ENCODE data around the gene PRSS22. TPM values are rescaled to one million over a fixed set of nuclear protein-coding genes. Genes with fewer than 3 reads are reported as not detected.
"Not testable (repeated sequence)": the region's sequence is repeated elsewhere in the genome, so short reads cannot be mapped to it uniquely, and the experiment has no call there.

PRSS22 gene
- not detected for total RNA-seq
- polyA plus RNA-seq (ENCODE audit: insufficient read length in 2 of 2): under 1 TPM in 1 of 2 donors, not detected in 1; 0.17 TPM
- long read RNA-seq, donor 1: 0 reads
- long read RNA-seq, donor 2: 0 reads
- long read RNA-seq, donor 3: 0 reads
- long read RNA-seq, donor 4, transcript PRSS22-201 (6 exons, 1,386 nt): major isoform, 8 of 8 reads
- long read RNA-seq, donor 4, partial matches to known transcripts: 0 of 8 reads
- long read RNA-seq, donor 4, other reads (novel, unspliced or antisense): 0 of 8 reads

GRCh38 chr16:2857451-2858244 is at the start of gene PRSS22:
TSS of gene PRSS22 (minus strand) at chr16:2858170. CDS start at chr16:2858104, 66 bp downstream.
- H3K27me3 ChIP-seq (ENCODE audit: control insufficient read depth, insufficient read depth, low read length): peaks cover 67% of the 10 kb centered on the region
- DNase-seq (ENCODE audit: low read depth in 4 of 6, low spot score in 6 of 6): no peak

DNA sequence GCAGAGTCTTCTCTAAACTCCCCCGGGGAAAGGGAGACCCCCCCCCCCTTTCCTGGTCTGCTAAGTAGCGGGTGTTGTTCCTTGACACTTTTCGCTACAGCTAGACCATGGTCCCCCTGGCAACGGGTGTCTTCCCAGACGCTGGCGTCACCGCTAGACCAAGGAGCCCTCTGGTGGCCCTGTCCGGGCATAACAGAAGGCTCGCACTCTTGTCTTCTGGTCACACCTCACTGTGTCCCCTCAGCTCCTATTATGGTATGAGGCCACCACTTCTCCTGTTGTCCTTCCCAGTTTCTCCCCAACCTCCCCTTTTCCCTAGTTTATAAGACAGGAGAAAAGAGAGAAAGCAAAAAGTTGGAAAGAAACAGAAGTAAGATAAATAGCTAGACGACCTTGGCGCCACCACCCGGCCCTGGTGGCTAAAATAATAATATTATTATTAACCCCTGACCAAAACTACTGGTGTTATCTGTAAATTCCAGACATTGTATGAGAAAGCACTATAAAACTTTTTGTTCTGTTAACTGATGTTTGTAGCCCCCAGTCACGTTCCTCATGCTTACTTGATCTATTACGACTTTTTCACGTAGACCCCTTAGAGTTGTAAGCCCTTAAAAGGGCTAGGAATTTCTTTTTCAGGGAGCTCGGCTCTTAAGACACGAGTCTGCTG is 49.2 kb upstream of the PRSS22 start:
- not testable (repeated sequence) for H3K27ac ChIP-seq (ENCODE audit: low read depth, low read length); H3K4me3 ChIP-seq (ENCODE audit: low read depth, low read length); H3K36me3 ChIP-seq (ENCODE audit: control insufficient read depth, insufficient read depth, low read length); H3K27me3 ChIP-seq (ENCODE audit: control insufficient read depth, insufficient read depth, low read length); H3K9me3 ChIP-seq (ENCODE audit: control insufficient read depth, insufficient read depth, low read length)
- DNase-seq (ENCODE audit: low read depth in 4 of 6, low spot score in 6 of 6): peak in 2 of 6 donors; percentile 62 to 72
- peaks cover 34% of the 10 kb centered on the region for H3K4me1 ChIP-seq (ENCODE audit: control insufficient read depth, insufficient read depth, low read length)
- WGBS (ENCODE audit: insufficient coverage): 31% methylated on average over 9 of the region's 17 CpGs

More at GRCh38 chr16:2857451-2858244, at the start of gene PRSS22:
- H3K4me1 ChIP-seq (ENCODE audit: control insufficient read depth, insufficient read depth, low read length): peaks cover 3% of the 10 kb centered on the region
- no peak within 1 kb of the TSS for H3K27ac ChIP-seq (ENCODE audit: low read depth, low read length)
- 7% methylated on average over 42 of the region's 42 CpGs for whole genome bisulfite sequencing (ENCODE audit: insufficient coverage)
- H3K36me3 ChIP-seq (ENCODE audit: control insufficient read depth, insufficient read depth, low read length): no peaks in the 10 kb centered on the region
- H3K4me3 ChIP-seq (ENCODE audit: low read depth, low read length): no peak within 1 kb of the TSS
- H3K9me3 ChIP-seq (ENCODE audit: control insufficient read depth, insufficient read depth, low read length): no peaks in the 10 kb centered on the region

DNA sequence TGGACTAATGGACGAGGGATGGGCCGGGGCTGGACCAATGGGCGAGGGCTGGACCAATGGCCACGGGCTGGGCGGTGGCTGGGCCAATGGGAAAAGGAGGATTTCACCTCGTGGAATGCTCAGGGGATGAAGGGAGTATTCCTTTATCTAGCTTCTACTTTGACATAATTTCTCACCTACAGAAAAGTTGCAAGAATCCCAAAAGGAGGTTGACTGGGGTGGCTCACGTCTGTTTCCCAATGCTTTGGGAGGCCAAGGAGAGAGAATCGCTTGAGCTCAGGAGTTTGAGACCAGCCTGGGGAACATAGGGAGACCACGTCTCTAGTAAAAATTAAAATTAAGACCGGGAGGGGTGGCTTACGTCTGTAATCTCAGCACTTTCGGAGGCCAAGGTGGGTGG is 48.0 kb upstream of the PRSS22 start:
- DNase-seq (ENCODE audit: low read depth in 4 of 6, low spot score in 6 of 6): no peak
- Histone ChIP-seq H3K9me3 (ENCODE audit: control insufficient read depth, insufficient read depth, low read length) (no peaks in the 10 kb centered on the region), H3K36me3 (ENCODE audit: control insufficient read depth, insufficient read depth, low read length) (peaks cover under 1% of the 10 kb centered on the region), H3K4me1 (ENCODE audit: control insufficient read depth, insufficient read depth, low read length) (peaks cover 29% of the 10 kb centered on the region), H3K27ac (ENCODE audit: low read depth, low read length) (peak overlapping the region; percentile 61), H3K27me3 (ENCODE audit: control insufficient read depth, insufficient read depth, low read length) (no peaks in the 10 kb centered on the region), H3K4me3 (ENCODE audit: low read depth, low read length) (no peak overlapping the region)
- 41% methylated on average over 8 of the region's 12 CpGs for WGBS (ENCODE audit: insufficient coverage)

DNA sequence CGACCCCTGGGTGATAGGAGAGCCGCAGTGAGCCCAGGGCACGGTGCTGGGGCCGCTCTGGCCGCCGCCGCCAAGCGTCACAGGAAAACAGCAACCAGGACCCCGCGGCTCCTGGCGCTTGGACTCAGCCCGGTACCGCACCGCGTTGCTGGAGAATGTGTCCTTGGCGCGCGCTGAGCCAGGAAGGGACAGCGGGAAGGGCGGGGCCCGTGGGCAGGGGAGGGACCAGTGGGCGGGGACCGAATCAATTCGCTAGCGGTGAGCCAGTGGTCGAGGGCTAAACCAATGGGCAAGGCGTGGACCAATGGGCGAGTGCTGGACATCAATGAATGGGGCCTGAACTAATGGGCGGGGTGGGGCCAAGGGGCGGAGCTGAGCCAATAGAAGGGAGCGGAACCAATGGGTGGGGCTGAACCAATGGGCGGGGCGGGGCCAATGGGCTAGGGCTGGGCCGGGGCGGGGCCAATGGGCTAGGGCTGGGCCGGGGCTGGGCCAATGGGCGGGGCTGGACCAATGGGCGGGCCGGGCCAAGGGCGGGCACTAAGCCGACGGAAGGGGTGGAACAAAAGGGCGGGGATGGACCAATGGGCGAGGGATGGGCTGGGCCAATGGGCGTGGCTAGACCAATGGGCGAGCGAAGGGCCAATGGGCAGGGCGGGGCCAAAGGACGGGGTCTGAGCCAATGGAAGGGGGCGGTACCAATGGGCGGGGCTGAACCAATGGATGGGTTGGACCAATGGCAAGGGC is 47.4 kb upstream of the PRSS22 start:
- H3K27ac ChIP-seq (ENCODE audit: low read depth, low read length): peak overlapping the region; percentile 94
- H3K27me3 ChIP-seq (ENCODE audit: control insufficient read depth, insufficient read depth, low read length): no peaks in the 10 kb centered on the region
- peaks cover 6% of the 10 kb centered on the region for H3K36me3 ChIP-seq (ENCODE audit: control insufficient read depth, insufficient read depth, low read length)
- under 1% methylated on average over 45 of the region's 51 CpGs for WGBS (ENCODE audit: insufficient coverage)
- H3K4me1 ChIP-seq (ENCODE audit: control insufficient read depth, insufficient read depth, low read length): peaks cover 29% of the 10 kb centered on the region
- DNase-seq (ENCODE audit: low read depth in 4 of 6, low spot score in 6 of 6): peak; percentile 91 to 100 (median 96)
- H3K4me3 ChIP-seq (ENCODE audit: low read depth, low read length): peak overlapping the region; percentile 90
- no peaks in the 10 kb centered on the region for H3K9me3 ChIP-seq (ENCODE audit: control insufficient read depth, insufficient read depth, low read length)

- no peak for DNase-seq (ENCODE audit: low read depth in 4 of 6, low spot score in 6 of 6)
- H3K27ac ChIP-seq (ENCODE audit: low read depth, low read length): peak overlapping the region; percentile 94
Measured at GRCh38 chr16:2904922-2905240, 46.9 kb upstream of the PRSS22 start.

DNA sequence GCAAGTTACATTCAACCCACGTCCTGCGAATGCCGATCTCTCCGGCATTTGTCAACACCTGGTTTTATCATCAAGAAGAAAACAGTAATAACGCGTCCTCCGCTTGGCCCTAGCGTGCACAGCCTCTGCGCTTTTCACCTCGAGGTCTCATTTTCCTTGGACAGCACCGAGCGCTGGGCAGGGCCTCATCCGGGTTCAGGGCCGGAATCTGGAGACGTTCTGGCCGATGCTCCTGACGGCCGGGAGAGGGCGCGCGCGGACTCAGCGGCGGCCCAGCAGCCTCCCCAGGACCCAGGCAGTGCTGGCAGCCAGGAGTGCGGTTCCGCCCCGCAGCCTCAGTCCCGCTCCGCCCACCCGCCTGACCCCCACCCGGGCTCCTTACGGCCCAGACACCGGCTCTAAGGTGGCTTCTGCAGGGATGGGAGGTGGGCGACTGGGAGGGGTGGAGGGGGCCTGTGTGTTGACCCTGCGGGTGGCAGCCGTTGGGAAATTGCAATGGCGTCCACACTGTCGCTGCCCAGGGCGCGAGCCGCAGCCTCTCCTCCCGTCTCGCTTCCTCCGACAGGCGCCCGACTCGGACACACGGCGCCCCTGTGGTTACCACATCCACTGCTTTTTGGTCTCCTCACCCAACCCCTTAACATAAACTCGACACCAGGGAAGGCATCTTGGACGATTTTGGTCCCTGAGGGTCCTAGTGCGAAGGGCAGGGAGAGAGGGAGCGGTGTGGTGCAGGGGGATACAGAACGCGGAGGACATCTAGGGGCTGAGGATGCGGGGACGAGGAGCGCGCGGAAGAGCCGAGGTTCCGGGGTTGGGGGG is 46.3 kb upstream of the PRSS22 start:
- Histone ChIP-seq H3K9me3 (ENCODE audit: control insufficient read depth, insufficient read depth, low read length) (no peaks in the 10 kb centered on the region), H3K27ac (ENCODE audit: low read depth, low read length) (peak overlapping the region; percentile 94), H3K4me3 (ENCODE audit: low read depth, low read length) (peak overlapping the region; percentile 90), H3K4me1 (ENCODE audit: control insufficient read depth, insufficient read depth, low read length) (peaks cover 29% of the 10 kb centered on the region), H3K27me3 (ENCODE audit: control insufficient read depth, insufficient read depth, low read length) (no peaks in the 10 kb centered on the region), H3K36me3 (ENCODE audit: control insufficient read depth, insufficient read depth, low read length) (peaks cover 17% of the 10 kb centered on the region)
- 2% methylated on average over 56 of the region's 62 CpGs for WGBS (ENCODE audit: insufficient coverage)
- DNase-seq (ENCODE audit: low read depth in 4 of 6, low spot score in 6 of 6): peak in 4 of 6 donors; percentile 74 to 95 (median 90)

More at GRCh38 chr16:2904922-2905240, 46.9 kb upstream of the PRSS22 start:
- Histone ChIP-seq H3K27me3 (ENCODE audit: control insufficient read depth, insufficient read depth, low read length) (no peaks in the 10 kb centered on the region), H3K4me3 (ENCODE audit: low read depth, low read length) (peak overlapping the region; percentile 90), H3K9me3 (ENCODE audit: control insufficient read depth, insufficient read depth, low read length) (no peaks in the 10 kb centered on the region), H3K4me1 (ENCODE audit: control insufficient read depth, insufficient read depth, low read length) (peaks cover 29% of the 10 kb centered on the region), H3K36me3 (ENCODE audit: control insufficient read depth, insufficient read depth, low read length) (peaks cover 11% of the 10 kb centered on the region)
- 0% methylated on average over 32 of the region's 32 CpGs for WGBS (ENCODE audit: insufficient coverage)

DNA sequence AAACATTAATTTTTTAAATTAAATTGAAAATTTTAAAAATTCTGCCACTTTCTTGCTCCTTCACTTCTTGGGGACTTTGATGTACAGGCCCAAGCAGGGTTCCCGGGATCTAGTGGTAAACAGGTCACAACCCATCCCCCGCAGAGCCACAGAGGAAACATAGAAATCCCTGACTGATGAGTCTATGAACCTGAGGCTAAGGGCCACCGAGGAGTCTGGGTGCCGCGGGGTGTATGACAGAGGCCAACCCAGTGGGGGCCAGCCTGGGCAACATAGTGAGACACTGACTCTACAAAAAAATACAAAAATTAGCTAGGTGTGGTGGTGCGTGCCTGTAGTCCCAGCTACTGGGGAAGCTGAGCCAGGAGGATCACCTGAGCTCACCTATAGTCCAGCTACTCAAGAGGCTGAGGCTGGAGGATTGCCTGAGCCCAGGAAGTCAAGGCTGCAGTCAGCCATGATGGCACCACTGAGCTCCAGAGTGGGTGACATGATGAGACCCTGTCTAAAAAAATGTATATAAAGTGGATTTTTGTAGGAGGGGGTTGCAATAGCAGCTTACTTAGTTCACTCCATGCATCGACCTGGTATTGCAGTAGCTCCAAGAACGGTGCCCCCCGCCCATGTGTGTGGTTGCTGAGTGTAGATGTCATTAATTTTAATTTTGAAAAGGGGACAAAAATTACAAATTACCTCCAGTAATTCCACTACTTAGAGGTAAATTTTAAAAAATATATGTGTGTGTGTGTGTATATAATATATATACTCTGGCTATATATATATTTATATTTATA is 44.6 kb upstream of the PRSS22 start:
- 98% methylated on average over 4 of the region's 9 CpGs for WGBS (ENCODE audit: insufficient coverage)
- no peak overlapping the region for H3K4me3 ChIP-seq (ENCODE audit: low read depth, low read length)
- H3K27ac ChIP-seq (ENCODE audit: low read depth, low read length): no peak overlapping the region
- H3K4me1 ChIP-seq (ENCODE audit: control insufficient read depth, insufficient read depth, low read length): peaks cover 29% of the 10 kb centered on the region
- H3K27me3 ChIP-seq (ENCODE audit: control insufficient read depth, insufficient read depth, low read length): no peaks in the 10 kb centered on the region
- peaks cover 35% of the 10 kb centered on the region for H3K36me3 ChIP-seq (ENCODE audit: control insufficient read depth, insufficient read depth, low read length)
- no peaks in the 10 kb centered on the region for H3K9me3 ChIP-seq (ENCODE audit: control insufficient read depth, insufficient read depth, low read length)
- DNase-seq (ENCODE audit: low read depth in 4 of 6, low spot score in 6 of 6): no peak

DNA sequence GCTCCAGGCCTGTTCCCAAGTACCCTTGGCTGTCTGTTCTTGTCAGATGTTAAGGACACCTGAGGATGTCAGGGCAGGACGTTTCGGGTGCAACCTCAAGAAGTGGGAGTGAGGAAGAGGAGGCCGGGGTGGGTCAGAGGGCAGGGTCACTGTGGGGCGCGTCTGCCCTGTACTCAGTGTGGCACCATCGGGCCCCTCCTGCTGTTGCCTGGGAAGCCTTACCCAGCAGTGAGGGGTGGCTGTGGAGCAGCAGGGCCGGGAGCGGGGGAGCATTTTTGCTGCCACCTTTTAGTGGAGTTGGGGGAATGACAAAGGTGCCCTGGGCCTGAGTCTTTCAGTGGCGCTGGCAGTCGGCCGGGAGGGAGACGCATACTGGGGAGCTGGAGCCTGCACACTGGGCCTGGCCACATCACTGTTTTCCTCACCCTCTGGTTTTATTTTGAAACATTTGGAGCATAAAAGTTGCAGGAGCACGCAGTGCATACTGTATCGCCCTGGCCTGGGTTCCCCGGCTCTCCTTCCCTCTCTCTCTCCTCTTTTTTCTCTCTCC is 42.6 kb upstream of the PRSS22 start:
- Histone ChIP-seq H3K36me3 (ENCODE audit: control insufficient read depth, insufficient read depth, low read length) (peaks cover 54% of the 10 kb centered on the region), H3K27ac (ENCODE audit: low read depth, low read length) (no peak overlapping the region), H3K9me3 (ENCODE audit: control insufficient read depth, insufficient read depth, low read length) (no peaks in the 10 kb centered on the region), H3K4me3 (ENCODE audit: low read depth, low read length) (no peak overlapping the region), H3K27me3 (ENCODE audit: control insufficient read depth, insufficient read depth, low read length) (no peaks in the 10 kb centered on the region), H3K4me1 (ENCODE audit: control insufficient read depth, insufficient read depth, low read length) (peaks cover 18% of the 10 kb centered on the region)
- no peak for DNase-seq (ENCODE audit: low read depth in 4 of 6, low spot score in 6 of 6)
- WGBS (ENCODE audit: insufficient coverage): 95% methylated on average over 15 of the region's 15 CpGs

Measured in spinal cord (tissue), 10 donors.